ENCODE measurements around the gene UGT2B17. TPM values are rescaled to one million over a fixed set of nuclear protein-coding genes. Genes with fewer than 3 reads are reported as not detected.
"Not testable (repeated sequence)": the region's sequence is repeated elsewhere in the genome, so short reads cannot be mapped to it uniquely, and the experiment has no call there.

The UGT2B17 gene
- total and polyA plus RNA-seq, 4 experiments from 2014 or later = not detected

DNA sequence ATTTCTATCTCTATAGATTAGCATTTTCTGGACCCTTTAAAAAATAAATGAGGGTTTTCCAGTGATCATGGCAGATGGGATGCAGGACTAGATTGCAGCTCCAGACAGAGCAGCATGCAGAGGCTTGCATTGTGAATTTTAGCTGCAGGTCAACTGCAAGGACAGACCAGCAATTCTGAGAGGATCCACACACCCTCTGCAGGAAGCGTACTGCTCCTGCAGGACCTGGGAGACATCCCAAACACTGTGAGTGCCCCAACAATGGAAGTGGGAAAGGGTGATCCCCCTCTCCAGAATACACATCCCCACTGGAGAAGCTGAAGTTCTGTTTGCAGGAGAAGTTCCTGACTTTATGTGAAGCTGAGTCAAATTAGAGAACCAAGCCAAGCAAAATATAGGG is 7.1 kb downstream of the UGT2B17 start:
- H3K36me3 ChIP-seq (ENCODE audit: insufficient read depth, low read length); H3K4me1 ChIP-seq (ENCODE audit: insufficient read depth, low read length); H3K27ac Mint-ChIP-seq; H3K27me3 Mint-ChIP-seq; H3K36me3 Mint-ChIP-seq; H3K4me3 ChIP-seq (ENCODE audit: low read length in 2 of 2); CTCF ChIA-PET (ENCODE audit: partially characterized antibody); H3K9me3 ChIP-seq (ENCODE audit: control insufficient read depth in 1 of 2, low read length in 2 of 2); H3K27me3 ChIP-seq (ENCODE audit: insufficient read depth, low read length); POLR2A ChIA-PET (ENCODE audit: partially characterized antibody); DNase-seq; H3K27ac ChIP-seq (ENCODE audit: low read depth, low read length); H3K4me1 Mint-ChIP-seq; intact Hi-C loops (cut with micrococcal nuclease); H3K9me3 Mint-ChIP-seq; H3K4me3 Mint-ChIP-seq: not testable (repeated sequence)

DNA sequence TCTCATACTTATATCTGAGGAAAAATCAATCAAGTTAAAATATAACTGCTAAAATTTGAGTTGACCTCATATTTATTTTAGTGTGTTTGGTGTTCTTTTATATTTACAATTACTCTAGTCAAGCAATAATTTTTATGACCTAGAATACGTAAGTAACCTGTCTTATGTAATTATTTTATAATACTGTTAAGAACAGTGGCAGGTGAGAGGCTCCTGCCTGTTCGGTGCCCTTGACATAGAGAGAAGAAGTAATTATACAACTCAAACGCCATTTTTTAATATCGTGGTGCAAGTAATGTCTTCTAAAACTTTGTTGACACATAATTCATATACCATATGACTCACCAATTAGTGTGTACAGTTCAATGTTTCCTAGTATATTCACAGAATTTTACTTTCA is 7.6 kb downstream of the UGT2B17 start:
- H3K27ac ChIP-seq (ENCODE audit: low read depth, low read length); CTCF ChIA-PET (ENCODE audit: partially characterized antibody); H3K36me3 ChIP-seq (ENCODE audit: insufficient read depth, low read length); H3K27ac Mint-ChIP-seq; POLR2A ChIA-PET (ENCODE audit: partially characterized antibody); H3K4me3 ChIP-seq (ENCODE audit: low read length in 2 of 2); intact Hi-C loops (cut with micrococcal nuclease); H3K9me3 Mint-ChIP-seq; H3K27me3 Mint-ChIP-seq; DNase-seq; H3K9me3 ChIP-seq (ENCODE audit: control insufficient read depth in 1 of 2, low read length in 2 of 2); H3K4me1 Mint-ChIP-seq; H3K36me3 Mint-ChIP-seq; H3K27me3 ChIP-seq (ENCODE audit: insufficient read depth, low read length); H3K4me1 ChIP-seq (ENCODE audit: insufficient read depth, low read length); H3K4me3 Mint-ChIP-seq: not testable (repeated sequence)

DNA sequence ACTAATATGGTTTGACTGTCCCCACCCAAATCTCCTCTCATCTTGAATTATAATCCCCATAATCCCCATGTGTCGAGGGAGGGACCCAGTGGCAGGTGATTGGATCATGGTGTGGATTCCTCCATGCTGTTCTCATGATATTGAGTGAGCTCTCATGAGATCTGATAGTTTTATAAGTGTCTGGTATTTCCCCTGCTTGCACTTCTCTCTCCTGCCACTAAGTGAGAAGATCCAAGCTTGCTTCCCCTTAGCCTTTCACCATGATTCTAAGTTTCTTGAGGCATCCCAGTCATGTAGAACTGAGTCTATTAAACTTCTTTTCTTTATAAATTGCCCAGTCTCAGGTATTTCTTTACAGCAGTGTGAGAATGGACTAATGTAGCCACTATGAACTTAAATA is 9.8 kb downstream of the UGT2B17 start:
- H3K27me3 Mint-ChIP-seq; POLR2A ChIA-PET (ENCODE audit: partially characterized antibody); H3K36me3 Mint-ChIP-seq; H3K27ac ChIP-seq (ENCODE audit: low read depth, low read length); H3K4me1 Mint-ChIP-seq; intact Hi-C loops (cut with micrococcal nuclease); H3K9me3 ChIP-seq (ENCODE audit: control insufficient read depth in 1 of 2, low read length in 2 of 2); H3K27ac Mint-ChIP-seq; CTCF ChIA-PET (ENCODE audit: partially characterized antibody); H3K4me1 ChIP-seq (ENCODE audit: insufficient read depth, low read length); H3K9me3 Mint-ChIP-seq; H3K4me3 ChIP-seq (ENCODE audit: low read length in 2 of 2); H3K27me3 ChIP-seq (ENCODE audit: insufficient read depth, low read length); H3K4me3 Mint-ChIP-seq; DNase-seq; H3K36me3 ChIP-seq (ENCODE audit: insufficient read depth, low read length): not testable (repeated sequence)

DNA sequence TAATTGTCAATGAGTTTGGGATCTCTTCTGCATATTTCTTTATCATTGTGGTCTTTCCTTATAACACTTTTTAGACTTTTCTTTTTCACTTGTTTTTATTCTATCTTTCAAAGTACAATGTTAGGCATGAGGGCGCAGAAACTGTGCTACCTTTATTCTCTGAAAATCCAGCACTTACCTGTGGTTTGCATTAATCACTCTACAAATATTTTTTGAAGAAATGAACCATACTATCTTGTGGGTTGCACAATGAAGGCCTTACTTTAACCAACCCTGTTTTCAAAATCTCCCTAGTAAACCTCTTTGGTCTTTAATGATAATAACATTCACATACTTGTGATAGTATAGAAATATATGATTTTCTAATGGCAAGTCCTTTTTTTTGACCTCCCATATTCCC is 11.0 kb downstream of the UGT2B17 start:
- H3K4me3 ChIP-seq (ENCODE audit: low read length in 2 of 2); intact Hi-C loops (cut with micrococcal nuclease); H3K27ac Mint-ChIP-seq; POLR2A ChIA-PET (ENCODE audit: partially characterized antibody); H3K36me3 Mint-ChIP-seq; H3K27me3 Mint-ChIP-seq; H3K36me3 ChIP-seq (ENCODE audit: insufficient read depth, low read length); H3K27me3 ChIP-seq (ENCODE audit: insufficient read depth, low read length); H3K4me1 ChIP-seq (ENCODE audit: insufficient read depth, low read length); H3K4me3 Mint-ChIP-seq; DNase-seq; H3K9me3 ChIP-seq (ENCODE audit: control insufficient read depth in 1 of 2, low read length in 2 of 2); H3K4me1 Mint-ChIP-seq; H3K9me3 Mint-ChIP-seq; CTCF ChIA-PET (ENCODE audit: partially characterized antibody); H3K27ac ChIP-seq (ENCODE audit: low read depth, low read length): not testable (repeated sequence)

DNA sequence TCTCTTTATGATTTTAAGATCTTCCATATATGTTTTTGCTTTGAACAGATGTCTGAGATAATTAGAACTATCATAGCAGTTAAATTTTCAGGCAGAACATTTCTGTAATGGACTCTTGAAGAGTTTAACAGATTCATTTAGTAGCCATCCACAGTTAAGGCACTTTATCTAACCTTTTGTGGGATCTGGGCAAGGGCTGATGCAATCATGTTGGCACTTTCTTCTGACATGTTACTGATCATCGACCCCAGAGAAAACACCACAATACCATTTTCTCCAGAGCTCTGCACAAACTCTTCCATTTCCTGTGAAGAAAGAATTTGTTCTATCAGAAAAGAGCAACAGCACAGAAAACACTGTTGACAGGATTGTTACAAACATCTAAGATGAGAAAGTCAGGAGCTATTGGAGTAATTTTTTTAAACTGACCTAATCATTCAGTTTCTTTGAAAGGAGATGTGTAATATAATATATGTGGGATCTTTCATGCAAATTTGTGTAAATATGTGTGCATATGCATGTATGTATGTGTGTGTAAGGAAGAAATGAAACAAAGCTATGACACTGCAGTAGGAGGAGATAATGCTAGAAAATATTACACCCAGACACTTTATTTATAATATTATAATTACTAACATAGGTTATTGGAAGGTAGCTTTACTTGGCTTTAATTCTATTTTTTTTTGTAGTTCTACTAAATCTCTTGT is 15.6 kb downstream of the UGT2B17 start:
- H3K36me3 ChIP-seq (ENCODE audit: insufficient read depth, low read length); H3K27me3 Mint-ChIP-seq; H3K27me3 ChIP-seq (ENCODE audit: insufficient read depth, low read length); H3K27ac Mint-ChIP-seq; H3K36me3 Mint-ChIP-seq; H3K4me3 Mint-ChIP-seq; H3K9me3 ChIP-seq (ENCODE audit: control insufficient read depth in 1 of 2, low read length in 2 of 2); CTCF ChIA-PET (ENCODE audit: partially characterized antibody); H3K4me1 ChIP-seq (ENCODE audit: insufficient read depth, low read length); intact Hi-C loops (cut with micrococcal nuclease); POLR2A ChIA-PET (ENCODE audit: partially characterized antibody); H3K9me3 Mint-ChIP-seq; H3K27ac ChIP-seq (ENCODE audit: low read depth, low read length); H3K4me3 ChIP-seq (ENCODE audit: low read length in 2 of 2); H3K4me1 Mint-ChIP-seq; DNase-seq: not testable (repeated sequence)

DNA sequence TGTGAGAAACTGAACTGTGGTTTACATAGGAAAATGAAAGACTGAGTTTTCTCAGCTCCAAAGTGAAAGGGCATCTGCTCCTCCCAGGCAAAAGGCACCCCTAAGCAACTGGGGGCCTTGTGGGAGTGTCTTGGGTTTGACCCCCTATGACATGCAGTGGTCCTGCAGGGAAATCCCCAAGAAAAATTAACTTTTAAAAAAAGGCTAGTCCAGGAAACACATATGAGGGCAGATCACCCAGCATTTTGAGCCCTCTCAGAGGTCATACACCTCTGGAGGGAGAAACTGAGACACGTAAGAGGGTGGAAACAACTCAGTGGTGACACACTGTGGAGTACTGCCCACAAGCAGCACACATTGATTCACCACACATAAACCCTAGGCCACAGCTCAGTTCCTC is 22.3 kb downstream of the UGT2B17 start:
- POLR2A ChIA-PET (ENCODE audit: partially characterized antibody); H3K27me3 Mint-ChIP-seq; H3K9me3 Mint-ChIP-seq; CTCF ChIA-PET (ENCODE audit: partially characterized antibody); H3K27ac ChIP-seq (ENCODE audit: low read depth, low read length); H3K4me3 Mint-ChIP-seq; H3K4me1 ChIP-seq (ENCODE audit: insufficient read depth, low read length); H3K4me3 ChIP-seq (ENCODE audit: low read length in 2 of 2); H3K36me3 Mint-ChIP-seq; H3K27me3 ChIP-seq (ENCODE audit: insufficient read depth, low read length); H3K9me3 ChIP-seq (ENCODE audit: control insufficient read depth in 1 of 2, low read length in 2 of 2); DNase-seq; intact Hi-C loops (cut with micrococcal nuclease); H3K4me1 Mint-ChIP-seq; H3K36me3 ChIP-seq (ENCODE audit: insufficient read depth, low read length); H3K27ac Mint-ChIP-seq: not testable (repeated sequence)

DNA sequence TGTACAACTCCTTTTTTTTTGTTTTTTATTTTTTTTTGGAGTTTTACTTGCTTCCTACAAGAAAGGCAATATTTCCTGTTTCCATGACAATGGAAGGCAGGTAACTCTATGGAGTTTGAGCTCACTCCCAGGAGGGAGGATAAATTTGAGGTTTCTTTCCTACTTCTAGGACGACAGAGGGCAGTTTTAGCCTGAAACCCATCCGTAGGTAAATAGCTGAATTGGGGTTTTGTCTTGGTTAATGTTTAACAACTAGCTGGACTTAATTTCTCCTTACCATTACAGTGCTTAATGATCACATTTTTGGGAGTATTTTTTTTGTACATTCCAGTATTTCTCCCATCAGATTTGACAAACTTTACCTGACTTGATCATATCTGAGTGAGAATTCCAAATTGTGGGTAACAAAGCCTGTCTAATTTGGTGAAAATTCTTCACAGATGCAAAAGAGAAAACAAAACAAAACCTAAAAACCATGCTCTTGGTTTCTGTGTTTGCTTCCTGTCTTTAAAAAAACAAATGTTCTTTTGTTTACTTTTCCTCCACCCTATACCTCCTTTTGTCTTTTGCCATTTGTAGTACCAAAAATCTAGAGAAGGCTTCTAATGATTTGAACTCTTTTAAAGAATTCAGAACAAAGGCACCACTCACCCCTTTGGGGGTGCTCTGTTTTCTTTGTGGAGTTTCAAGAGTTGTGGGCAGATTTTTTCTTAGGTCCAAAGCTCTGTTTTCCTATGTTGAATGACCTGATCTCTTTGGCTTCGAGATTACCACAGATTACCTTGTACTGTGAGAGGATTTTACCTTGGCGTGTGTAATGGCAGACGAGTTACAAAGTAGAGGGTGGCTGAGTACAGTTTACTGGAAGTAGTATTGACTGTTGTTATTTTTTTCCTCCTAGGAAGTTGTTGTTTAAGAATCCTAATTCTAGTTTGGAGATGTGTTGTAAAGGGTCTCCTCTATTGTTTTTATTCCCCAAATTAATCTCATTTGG is 23.0 kb downstream of the UGT2B17 start:
- POLR2A ChIA-PET (ENCODE audit: partially characterized antibody); H3K4me1 Mint-ChIP-seq; H3K27ac Mint-ChIP-seq; H3K36me3 Mint-ChIP-seq; DNase-seq; H3K27me3 ChIP-seq (ENCODE audit: insufficient read depth, low read length); H3K36me3 ChIP-seq (ENCODE audit: insufficient read depth, low read length); H3K9me3 Mint-ChIP-seq; intact Hi-C loops (cut with micrococcal nuclease); H3K27me3 Mint-ChIP-seq; H3K27ac ChIP-seq (ENCODE audit: low read depth, low read length); H3K9me3 ChIP-seq (ENCODE audit: control insufficient read depth in 1 of 2, low read length in 2 of 2); H3K4me3 ChIP-seq (ENCODE audit: low read length in 2 of 2); H3K4me1 ChIP-seq (ENCODE audit: insufficient read depth, low read length); CTCF ChIA-PET (ENCODE audit: partially characterized antibody): not testable (repeated sequence)
- peak overlapping the region in 1 of 8 donors; percentile 31 for H3K4me3 Mint-ChIP-seq
